ENCODE results near the gene MUC2.

- TF ChIP-seq STAT5A (IDR thresholded peaks at IDR 0.05; ENCODE audit: borderline replicate concordance, low read length) (no peak), KDM1A (IDR thresholded peaks at IDR 0.05) (no peak), KDM5B (IDR thresholded peaks at IDR 0.05; ENCODE audit: insufficient replicate concordance, low read depth, low read length) (no peak)
Observed at GRCh38 chr11:1081601-1082311, 7.1 kb downstream of the MUC2 start.
